DMS53 treated with DMSO at 0.1 percent for 48 hours (cell line): ENCODE measurements around the gene PLXND1.
"Not testable (repeated sequence)": the region's sequence is repeated elsewhere in the genome, so short reads cannot be mapped to it uniquely, and the experiment has no call there.

ENCODE experiments used
- DNase-seq: peaks from one replicate; lab custom pipeline; 2025; ENCODE audit not compliant: unreplicated experiment; lab: John Stamatoyannopoulos, UW

Gene PLXND1

GRCh38 chr3:129615751-129616281 is 9.3 kb upstream of the PLXND1 start:
- no peak for DNase-seq

- no peak for DNase-seq
These were observed 8.5 kb upstream of the PLXND1 start for GRCh38 chr3:129614927-129615363.

DNA sequence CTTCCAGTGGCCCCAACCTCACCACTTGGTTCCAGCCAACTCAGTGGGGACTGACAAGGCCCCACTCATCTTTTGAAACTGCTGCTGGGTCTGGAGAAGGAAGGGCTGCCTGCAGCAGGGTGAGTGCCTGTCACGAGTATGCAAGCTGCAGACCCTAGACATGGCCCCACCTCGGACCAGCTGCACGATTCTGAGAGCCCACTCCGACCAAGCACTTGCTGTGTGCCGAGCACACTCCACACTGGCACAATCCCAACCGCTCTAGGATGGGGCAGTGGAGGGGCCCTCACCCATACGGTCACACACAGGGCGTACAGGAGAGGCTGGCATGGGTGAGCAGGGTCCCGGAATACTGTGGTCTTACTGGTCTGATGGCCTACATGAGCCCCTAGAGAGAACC is 8.0 kb upstream of the PLXND1 start:
- no peak for DNase-seq

- no peak for DNase-seq
These were observed 6.9 kb upstream of the PLXND1 start for GRCh38 chr3:129613367-129613740.

DNA sequence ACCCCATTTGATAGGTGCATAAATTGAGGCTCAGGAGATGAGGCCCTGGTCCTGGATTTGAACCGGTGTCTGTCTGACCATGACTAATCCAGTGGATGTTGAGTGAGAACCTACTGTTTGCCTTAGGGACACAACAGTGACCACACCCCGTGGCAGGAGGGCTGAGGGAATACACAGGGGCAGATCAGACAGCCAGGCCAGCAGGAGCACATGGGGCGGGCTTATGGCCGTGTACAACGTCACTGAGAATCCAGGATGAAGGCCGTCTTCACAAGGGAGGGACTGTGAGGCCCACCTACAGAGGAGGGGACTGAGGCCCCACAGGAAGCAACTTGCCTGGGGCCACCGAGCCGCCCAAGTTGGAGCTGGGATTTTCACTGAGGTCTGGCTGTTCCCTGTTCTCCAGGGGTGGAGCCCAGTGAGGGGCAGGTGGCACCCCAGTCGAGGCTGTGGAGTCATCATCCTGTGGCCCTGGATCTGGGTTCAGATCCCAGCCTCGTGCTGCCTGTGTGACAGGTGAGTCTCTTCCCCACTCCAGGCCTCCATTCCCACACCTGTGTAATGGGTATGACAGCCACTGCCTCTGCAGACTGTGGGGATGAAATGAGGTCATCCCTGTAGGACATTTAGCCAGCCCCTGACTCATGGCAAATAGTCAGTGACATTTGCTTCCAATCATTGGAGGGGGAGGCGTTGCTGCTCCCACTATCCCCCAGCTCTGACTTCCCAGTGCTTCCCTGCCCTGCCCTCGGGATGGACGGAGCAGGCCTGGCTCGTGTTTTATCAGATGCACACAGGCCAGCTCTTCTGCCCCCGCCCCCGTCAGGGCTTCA is 6.3 kb upstream of the PLXND1 start:
- DNase-seq = no peak

DNA sequence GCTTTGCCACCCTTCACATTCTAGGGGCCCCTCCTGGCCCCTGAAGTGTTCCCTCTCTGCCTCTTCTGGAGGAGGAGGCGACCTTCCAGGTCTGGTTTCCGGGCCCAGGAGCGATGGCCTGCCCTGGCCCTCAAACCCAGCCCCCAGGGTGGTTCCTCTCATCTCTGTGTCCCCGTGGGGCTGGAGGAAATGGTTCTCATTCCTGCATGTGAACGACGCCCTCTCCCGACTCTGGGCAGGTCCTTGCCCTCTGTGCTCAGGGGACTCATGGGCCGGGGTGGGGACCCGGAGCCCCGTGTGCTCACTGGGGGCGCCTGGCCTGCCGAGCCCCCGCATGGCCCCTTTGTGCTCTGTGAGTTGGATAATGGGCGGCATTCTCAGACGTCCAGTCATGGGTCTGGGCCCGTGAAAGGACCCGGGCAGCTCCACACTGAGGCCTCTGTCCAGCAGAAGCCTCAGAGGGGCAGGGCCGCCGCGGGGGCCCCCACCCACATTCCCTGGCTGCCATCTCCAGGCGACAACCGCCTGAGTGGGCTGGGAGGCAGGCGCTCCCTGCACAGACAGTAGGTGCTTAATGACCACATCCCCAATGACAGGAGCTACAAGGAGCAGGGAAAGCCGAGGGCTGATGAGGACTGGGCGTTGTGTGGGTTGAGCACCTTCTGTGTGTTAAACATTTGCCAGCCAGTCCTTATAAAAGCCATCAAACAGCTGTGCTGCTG is 5.5 kb upstream of the PLXND1 start:
- DNase-seq = no peak

- DNase-seq = no peak
These were observed 4.9 kb upstream of the PLXND1 start for GRCh38 chr3:129611446-129611800.

- not testable (repeated sequence) for DNase-seq
These were observed 4.4 kb upstream of the PLXND1 start for GRCh38 chr3:129610794-129611445.

DNA sequence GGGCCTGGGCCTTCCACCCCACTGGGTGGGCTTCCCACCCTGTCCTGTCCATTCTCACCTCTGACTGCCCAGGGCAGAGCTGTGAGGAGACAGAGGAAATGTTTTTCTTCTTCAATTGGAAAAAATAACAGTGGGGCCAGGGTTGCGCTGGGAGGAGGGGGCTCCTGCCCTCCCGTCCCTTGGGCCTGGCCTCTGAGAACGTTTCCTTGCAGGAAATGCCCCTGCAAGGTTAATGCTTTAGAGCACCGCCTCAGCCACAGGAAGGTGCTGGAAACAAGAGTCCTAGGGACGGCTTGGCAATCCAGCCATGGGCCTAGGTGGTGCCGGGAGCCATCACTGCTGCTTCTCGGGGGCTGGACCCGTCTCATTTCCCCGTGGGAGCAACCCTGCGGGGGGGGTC is 3.8 kb upstream of the PLXND1 start:
- no peak for DNase-seq

GRCh38 chr3:129609591-129610182 is 3.2 kb upstream of the PLXND1 start:
- no peak for DNase-seq

GRCh38 chr3:129608936-129609590 is 2.6 kb upstream of the PLXND1 start:
- DNase-seq = no peak

GRCh38 chr3:129608087-129608935 is 1.8 kb upstream of the PLXND1 start:
- peak; percentile 4 for DNase-seq

- DNase-seq = no peak
These were observed 1.1 kb upstream of the PLXND1 start for GRCh38 chr3:129607391-129608068.

- no peak for DNase-seq
These were observed 397 bp downstream of the PLXND1 start for GRCh38 chr3:129605922-129606635.

GRCh38 chr3:129605203-129605921 is 1.1 kb downstream of the PLXND1 start:
- DNase-seq = peak; percentile 20

- DNase-seq = no peak
These were observed 1.7 kb downstream of the PLXND1 start for GRCh38 chr3:129604767-129605166.

GRCh38 chr3:129603991-129604749 is 2.3 kb downstream of the PLXND1 start:
- no peak for DNase-seq
